A549 (cell line): ENCODE measurements around the gene DMXL2. TPM values are rescaled to one million over a fixed set of nuclear protein-coding genes. Genes with fewer than 3 reads are reported as not detected.
"Not testable (repeated sequence)": the region's sequence is repeated elsewhere in the genome, so short reads cannot be mapped to it uniquely, and the experiment has no call there.

Experiments used
- ATAC-seq, 2 experiments: fragments of 200-7000 bp in 1 of 2; fragments of >200 bp in 1 of 2; cut with Nextera tagmentation in 1 of 2; cut with Tn5 transposase in 1 of 2; 3 replicates each; pipeline versions ENCODE4 v1.8.0 to v1.9.1; 2018 to 2020; ENCODE audit warnings: mild to moderate bottlenecking in 1 of 2, moderate library complexity in 1 of 2
- CTCF ChIA-PET: fragments of 300-600 bp; sonication (Branson Sonifier 250); formaldehyde crosslinking; extraction: SDS; loops from one replicate; lab custom pipeline; 2021; ENCODE audit warnings: antibody characterized with exemption, inconsistent platforms; lab: Yijun Ruan, JAX
- POLR2A ChIA-PET: fragments of 350-600 bp; formaldehyde crosslinking; extraction: SDS; loops from one replicate; lab custom pipeline; 2021; ENCODE audit warnings: antibody characterized with exemption, inconsistent platforms; lab: Yijun Ruan, JAX
- DNase-seq, 2 experiments: peaks; one replicate each; pipeline versions ENCODE4 v3.0.0 to v3.0.0-alpha.2; 2011 to 2016; ENCODE audit warnings: low read depth in 1 of 2, low spot score in 1 of 2
- FAIRE-seq: peaks from 2 replicates; lab custom pipeline; 2011; peaks lifted over from hg19 to GRCh38; lab: Jason Lieb, UNC
- H3K27ac ChIP-seq, 2 experiments: fragments of >200 bp; sonication (Bioruptor Twin); formaldehyde crosslinking; 3 replicates each; pipeline ENCODE4 v1.5.1; 2016 to 2017
- H3K4me1 ChIP-seq: fragments of >200 bp; sonication (Bioruptor Twin); formaldehyde crosslinking; 3 replicates; pipeline ENCODE4 v1.6.1; 2016
- H3K4me2 ChIP-seq: fragments of >200 bp; sonication (Bioruptor Twin); formaldehyde crosslinking; 3 replicates; pipeline ENCODE4 v1.6.1; 2016
- H3K4me3 ChIP-seq: fragments of >200 bp; sonication (Bioruptor Twin); formaldehyde crosslinking; 3 replicates; pipeline ENCODE4 v1.5.1; 2016
- H3K9me3 ChIP-seq: fragments of >200 bp; sonication (Bioruptor Twin); formaldehyde crosslinking; 3 replicates; pipeline ENCODE4 v1.6.1; 2016
- CBX8 ChIP-seq: fragments of 200-600 bp; sonication (generic); IDR thresholded peaks from 2 replicates; pipeline ENCODE4 v1.6.1; 2016
- CHD2 ChIP-seq: fragments of 150-350 bp; IDR thresholded peaks from 2 replicates; pipeline ENCODE4 v1.6.1; 2014; ENCODE audit warnings: low read length; ENCODE audit not compliant: partially characterized antibody
- EHF ChIP-seq: fragments of 250-450 bp; sonication (Bioruptor Pico); IDR thresholded peaks from 2 replicates; pipeline ENCODE4 v1.5.0; 2020; ENCODE audit warnings: mild to moderate bottlenecking
- EHMT2 ChIP-seq: fragments of 200-600 bp; sonication (generic); IDR thresholded peaks from 2 replicates; pipeline ENCODE4 v1.6.1; 2016; ENCODE audit warnings: antibody characterized with exemption, low read depth, mild to moderate bottlenecking, moderate library complexity
- ESRRA ChIP-seq: fragments of 150-350 bp; IDR thresholded peaks from 2 replicates; pipeline ENCODE4 v1.6.1; 2014; ENCODE audit warnings: mild to moderate bottlenecking, low read length, borderline replicate concordance
- FOSB ChIP-seq: fragments of 250-450 bp; sonication (Bioruptor Pico); IDR thresholded peaks from 2 replicates; pipeline ENCODE4 v1.5.0; 2020; ENCODE audit warnings: mild to moderate bottlenecking, moderate library complexity
- FOXS1 ChIP-seq: fragments of 250-450 bp; sonication (Bioruptor Pico); IDR thresholded peaks from 2 replicates; pipeline ENCODE4 v1.5.0; 2020; ENCODE audit warnings: mild to moderate bottlenecking, moderate library complexity
- GATA3 ChIP-seq: IDR thresholded peaks from 2 replicates; pipeline ENCODE4 v1.6.1; 2012; ENCODE audit warnings: borderline replicate concordance
- HOXA7 ChIP-seq: fragments of 250-450 bp; sonication (Bioruptor Pico); IDR thresholded peaks from 2 replicates; pipeline ENCODE4 v1.5.0; 2020; ENCODE audit warnings: mild to moderate bottlenecking, moderate library complexity
- HOXB13 ChIP-seq: fragments of 250-450 bp; sonication (Bioruptor Pico); IDR thresholded peaks from 2 replicates; pipeline ENCODE4 v1.5.0; 2020; ENCODE audit warnings: low read depth, mild to moderate bottlenecking, moderate library complexity
- KDM5A ChIP-seq: fragments of 200-600 bp; sonication (generic); IDR thresholded peaks from 2 replicates; pipeline ENCODE4 v1.6.1; 2016; ENCODE audit warnings: antibody characterized with exemption, mild to moderate bottlenecking
- MAFK ChIP-seq: fragments of 450-650 bp; IDR thresholded peaks from 2 replicates; pipeline ENCODE4 v1.6.1; 2014; ENCODE audit not compliant: partially characterized antibody
- POLR2AphosphoS2 ChIP-seq: conservative IDR thresholded peaks from 2 replicates; pipeline ENCODE4 v1.6.1; 2012; ENCODE audit warnings: low read length, improper control_type of control experiment, inconsistent platforms
- RFX5 ChIP-seq: fragments of 450-650 bp; IDR thresholded peaks from 2 replicates; pipeline ENCODE4 v1.7.1; 2014; ENCODE audit warnings: antibody characterized with exemption, mild to moderate bottlenecking, moderate library complexity
- SMC3 ChIP-seq: fragments of >200 bp; sonication (Bioruptor Twin); formaldehyde crosslinking; IDR thresholded peaks from 3 replicates; pipeline ENCODE4 v1.6.1; 2018; ENCODE audit warnings: inconsistent platforms
- ZSCAN20 ChIP-seq: fragments of 250-450 bp; sonication (Bioruptor Pico); IDR thresholded peaks from 2 replicates; pipeline ENCODE4 v1.8.0; 2022; ENCODE audit warnings: mild to moderate bottlenecking, moderate library complexity
- WGBS: methylation state at CpG from one replicate; pipeline ENCODE4 v1.1.6; 2017; ENCODE audit errors: missing lambda C conversion rate; 5-methylcytosine and 5-hydroxymethylcytosine counted together
- polyA plus RNA-seq, 4 experiments: library from polyadenylated mRNA; depleted of rRNA in 3 of 4; stranded (reverse); fragments of >200 nt; fragmentation: RNase III in 1 of 4; extraction: RNeasy Plus Mini Kit Qiagen cat#74134 plus additional on column Dnase treatment in 1 of 4; gene quantifications; 2 replicates in 3 of 4; 3 replicates in 1 of 4; pipeline ENCODE4 v1.2.3, GENCODE V29; 2011 to 2017
- TF ChIP-seq, protein P1 (sequence below): fragments of >200 bp; sonication (Bioruptor Twin); formaldehyde crosslinking; IDR thresholded peaks from 3 replicates; pipeline ENCODE4 v1.5.1; 2016
- TF ChIP-seq, protein P2 (sequence below): IDR thresholded peaks from 2 replicates; pipeline ENCODE4 v1.6.1; 2012; ENCODE audit warnings: low read depth, borderline replicate concordance
- TF ChIP-seq, protein P3 (sequence below): fragments of 150-350 bp; IDR thresholded peaks from 2 replicates; pipeline ENCODE4 v1.6.1; 2014; ENCODE audit warnings: low read depth, mild to moderate bottlenecking, low read length
- TF ChIP-seq, protein P4 (sequence below): fragments of 450-650 bp; IDR thresholded peaks from 2 replicates; pipeline ENCODE4 v1.6.1; 2014; ENCODE audit warnings: antibody characterized with exemption
- TF ChIP-seq, protein P5 (sequence below): fragments of 250-450 bp; sonication (Bioruptor Pico); IDR thresholded peaks from 2 replicates; pipeline ENCODE4 v1.5.0; 2020; ENCODE audit warnings: low read depth, mild to moderate bottlenecking, moderate library complexity

DMXL2 gene
- polyA plus RNA-seq, 2 of the 4 experiments (the other 2 are of a cell fraction) = 25.6 to 50.9 TPM

DNA sequence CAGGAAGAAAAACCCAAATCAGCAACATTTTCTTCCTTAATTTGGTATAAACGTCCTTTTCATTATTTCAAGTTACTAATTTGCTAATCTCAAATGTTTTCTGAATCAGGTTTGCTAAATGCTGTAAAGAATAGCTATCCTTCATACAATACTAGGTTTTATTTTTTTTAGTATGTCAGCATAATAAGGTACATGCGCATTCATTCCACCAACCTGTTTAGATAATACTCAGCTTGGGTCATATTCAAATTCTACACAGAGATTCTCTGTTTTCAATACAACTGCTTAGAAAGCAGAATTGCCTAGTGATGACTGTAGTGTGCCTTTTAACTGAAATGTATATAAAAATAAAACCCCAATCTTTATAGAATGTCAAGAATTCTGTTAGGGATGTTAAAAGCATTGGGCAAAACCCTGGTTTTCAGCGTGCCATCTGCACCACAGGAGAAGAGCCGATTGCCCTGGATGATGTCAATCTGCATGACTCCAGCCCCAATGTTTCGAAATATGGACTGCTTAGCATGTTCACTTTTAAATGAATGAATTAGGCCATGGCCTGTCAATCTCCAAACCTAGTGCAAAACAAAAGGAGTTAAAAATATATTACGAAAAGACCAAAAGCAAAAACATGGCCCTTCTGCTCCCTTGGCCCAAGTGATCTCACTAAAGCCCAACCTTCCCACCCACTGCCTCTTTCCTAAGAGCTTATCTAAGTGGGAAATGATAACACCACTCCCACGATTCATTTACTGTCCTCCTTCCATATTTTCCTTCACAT, 173.8 kb downstream of the DMXL2 start:
- TF ChIP-seq, protein P1, sequence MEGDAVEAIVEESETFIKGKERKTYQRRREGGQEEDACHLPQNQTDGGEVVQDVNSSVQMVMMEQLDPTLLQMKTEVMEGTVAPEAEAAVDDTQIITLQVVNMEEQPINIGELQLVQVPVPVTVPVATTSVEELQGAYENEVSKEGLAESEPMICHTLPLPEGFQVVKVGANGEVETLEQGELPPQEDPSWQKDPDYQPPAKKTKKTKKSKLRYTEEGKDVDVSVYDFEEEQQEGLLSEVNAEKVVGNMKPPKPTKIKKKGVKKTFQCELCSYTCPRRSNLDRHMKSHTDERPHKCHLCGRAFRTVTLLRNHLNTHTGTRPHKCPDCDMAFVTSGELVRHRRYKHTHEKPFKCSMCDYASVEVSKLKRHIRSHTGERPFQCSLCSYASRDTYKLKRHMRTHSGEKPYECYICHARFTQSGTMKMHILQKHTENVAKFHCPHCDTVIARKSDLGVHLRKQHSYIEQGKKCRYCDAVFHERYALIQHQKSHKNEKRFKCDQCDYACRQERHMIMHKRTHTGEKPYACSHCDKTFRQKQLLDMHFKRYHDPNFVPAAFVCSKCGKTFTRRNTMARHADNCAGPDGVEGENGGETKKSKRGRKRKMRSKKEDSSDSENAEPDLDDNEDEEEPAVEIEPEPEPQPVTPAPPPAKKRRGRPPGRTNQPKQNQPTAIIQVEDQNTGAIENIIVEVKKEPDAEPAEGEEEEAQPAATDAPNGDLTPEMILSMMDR = no peak
- TF ChIP-seq, protein P2, sequence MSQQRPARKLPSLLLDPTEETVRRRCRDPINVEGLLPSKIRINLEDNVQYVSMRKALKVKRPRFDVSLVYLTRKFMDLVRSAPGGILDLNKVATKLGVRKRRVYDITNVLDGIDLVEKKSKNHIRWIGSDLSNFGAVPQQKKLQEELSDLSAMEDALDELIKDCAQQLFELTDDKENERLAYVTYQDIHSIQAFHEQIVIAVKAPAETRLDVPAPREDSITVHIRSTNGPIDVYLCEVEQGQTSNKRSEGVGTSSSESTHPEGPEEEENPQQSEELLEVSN = no peak
- no peak for TF ChIP-seq POLR2AphosphoS2
- no peak for TF ChIP-seq GATA3
- TF ChIP-seq MAFK = peak; percentile 74
- 81% methylated on average over 7 of the region's 7 CpGs for WGBS

DNA sequence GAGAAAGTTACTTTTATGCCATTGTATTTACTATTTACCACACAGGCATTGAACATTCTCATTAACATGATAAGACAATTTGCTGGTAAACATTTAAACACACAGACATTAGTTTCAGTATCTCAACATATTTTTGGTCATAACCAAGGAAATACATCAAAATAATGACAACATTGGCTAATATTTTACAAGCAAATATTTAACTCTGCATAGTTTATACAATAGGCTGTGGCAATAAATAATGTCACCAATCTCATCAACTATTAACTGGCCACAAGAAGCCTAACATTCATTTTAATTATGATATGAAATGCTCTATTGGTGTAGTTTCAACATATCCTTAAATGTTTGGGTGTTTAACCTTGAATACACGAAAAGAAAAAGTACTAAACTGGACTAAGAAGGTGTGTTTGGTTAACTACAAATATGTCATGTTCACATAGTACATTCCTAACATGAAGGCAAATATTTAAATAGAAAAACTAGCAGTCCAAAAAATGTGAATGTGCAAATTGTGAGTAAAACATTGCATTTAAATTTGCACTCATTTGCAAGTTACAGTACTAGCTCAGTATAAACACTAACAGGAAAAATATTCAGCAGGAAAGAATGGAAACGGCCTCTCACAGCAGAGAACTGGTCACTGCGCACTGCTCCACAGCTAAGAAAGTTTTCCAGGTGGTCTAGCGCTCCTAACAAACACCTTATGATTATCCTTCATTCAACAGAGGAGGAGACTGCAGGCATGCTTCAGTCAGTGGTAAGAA, 174.5 kb downstream of the DMXL2 start:
- CTCF ChIA-PET = interaction anchor here (1.5 kb wide), 1 partner anchor 11 kb away, joined by 3 read pairs; no protein-coding TSS in a partner anchor
- no peak overlapping the region for H3K4me3 ChIP-seq
- TF ChIP-seq FOXS1 (CRISPR knock-in tag) (no peak), HOXB13 (CRISPR knock-in tag) (no peak)
- FAIRE-seq (peak; percentile 84), DNase-seq (no peak), ATAC-seq (peak in 1 of 2 experiments; percentile 24; a peak in 1 of 6 replicates)
- peaks cover 22% of the 10 kb centered on the region for H3K4me1 ChIP-seq
- H3K27ac ChIP-seq = no peak overlapping the region
- WGBS = 62% methylated on average over 4 of the region's 4 CpGs
- POLR2A ChIA-PET = no interaction called here
- peak overlapping the region; percentile 31 for H3K4me2 ChIP-seq
- no peaks in the 10 kb centered on the region for H3K9me3 ChIP-seq

More for the DNA sequence above, 173.8 kb downstream of the DMXL2 start:
- no peaks in the 10 kb centered on the region for H3K9me3 ChIP-seq
- H3K4me3 ChIP-seq = no peak overlapping the region
- peaks cover 22% of the 10 kb centered on the region for H3K4me1 ChIP-seq
- FAIRE-seq (peak; percentile 83), ATAC-seq (no peak), DNase-seq (no peak)
- H3K27ac ChIP-seq = no peak overlapping the region
- peak overlapping the region; percentile 31; the same call in 2 of the 3 replicates for H3K4me2 ChIP-seq
- ChIA-PET CTCF (interaction anchor here (0.8 to 1.5 kb wide), 3 partner anchors 10 to 35 kb away, joined by 3 read pairs; no protein-coding TSS in a partner anchor), POLR2A (no interaction called here)

DNA sequence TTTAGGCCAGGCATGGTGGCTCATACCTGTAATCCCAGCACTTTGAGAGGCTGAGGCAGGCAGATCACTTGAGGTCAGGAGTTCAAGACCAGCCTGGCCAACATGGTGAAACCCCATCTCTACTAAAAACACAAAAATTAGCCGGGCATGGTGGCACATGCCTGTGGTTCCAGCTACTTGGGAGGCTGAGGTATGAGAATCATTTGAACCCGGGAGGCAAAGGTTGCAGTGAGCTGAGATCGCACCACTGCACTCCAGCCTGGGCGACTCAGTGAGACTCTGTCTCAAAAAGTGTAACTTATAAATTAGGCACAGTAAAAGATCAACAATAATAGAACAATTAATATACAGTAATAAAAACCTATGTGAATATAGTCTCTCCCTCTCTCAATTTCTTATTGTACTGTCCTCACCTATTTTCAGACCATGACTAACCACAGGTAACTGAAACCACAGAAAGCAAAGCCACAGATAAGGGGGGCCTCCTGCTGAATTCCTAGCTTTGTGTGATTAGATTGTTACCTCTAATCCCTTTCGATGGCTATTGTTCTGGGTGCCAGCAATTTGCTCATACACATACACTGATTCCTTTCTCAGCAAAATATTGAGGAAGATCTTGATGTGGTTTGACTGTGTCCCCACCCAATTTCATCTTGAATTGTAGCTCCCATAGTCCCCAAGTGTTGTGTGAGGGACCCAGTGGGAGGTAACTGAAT, 176.4 kb downstream of the DMXL2 start:
- H3K4me3 ChIP-seq, H3K27ac ChIP-seq, FAIRE-seq, POLR2A ChIA-PET, H3K4me2 ChIP-seq, ATAC-seq, H3K9me3 ChIP-seq, DNase-seq: not testable (repeated sequence)
- CTCF ChIA-PET = interaction anchor here (0.7 kb wide), 1 partner anchor 23 kb away, joined by 3 read pairs; no protein-coding TSS in a partner anchor
- peaks cover 22% of the 10 kb centered on the region for H3K4me1 ChIP-seq
- WGBS = 95% methylated on average over 5 of the region's 5 CpGs

DNA sequence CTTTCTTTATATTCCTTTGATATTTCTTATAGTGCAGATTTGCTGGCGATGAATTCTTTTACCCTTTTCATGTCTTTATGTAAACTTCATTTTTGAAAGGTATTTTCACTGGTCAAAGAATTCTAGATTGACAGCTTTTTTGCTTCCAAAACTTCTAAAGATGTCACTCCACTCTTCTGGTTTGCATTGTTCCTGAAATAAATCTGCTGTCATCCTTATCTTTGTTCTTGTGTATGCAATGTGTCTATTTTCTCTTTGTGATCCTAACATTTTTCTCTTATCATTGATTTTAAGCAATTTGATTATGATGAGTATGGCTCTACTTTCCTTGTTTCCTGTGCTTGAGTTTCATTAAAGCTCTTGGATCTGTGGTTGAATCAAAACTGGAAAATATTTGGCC, 177.8 kb downstream of the DMXL2 start:
- WGBS = 94% methylated on average over 1 of the region's 1 CpG
- POLR2A ChIA-PET = no interaction called here
- no peaks in the 10 kb centered on the region for H3K9me3 ChIP-seq
- CTCF ChIA-PET = no interaction called here
- no peak for FAIRE-seq
- H3K27ac ChIP-seq = no peak overlapping the region
- no peak overlapping the region for H3K4me3 ChIP-seq
- peaks cover 14% of the 10 kb centered on the region for H3K4me1 ChIP-seq
- no peak for ATAC-seq
- no peak for DNase-seq
- no peak overlapping the region for H3K4me2 ChIP-seq
- no peak for TF ChIP-seq EHMT2
- no peak for TF ChIP-seq CHD2
- TF ChIP-seq, protein P3, sequence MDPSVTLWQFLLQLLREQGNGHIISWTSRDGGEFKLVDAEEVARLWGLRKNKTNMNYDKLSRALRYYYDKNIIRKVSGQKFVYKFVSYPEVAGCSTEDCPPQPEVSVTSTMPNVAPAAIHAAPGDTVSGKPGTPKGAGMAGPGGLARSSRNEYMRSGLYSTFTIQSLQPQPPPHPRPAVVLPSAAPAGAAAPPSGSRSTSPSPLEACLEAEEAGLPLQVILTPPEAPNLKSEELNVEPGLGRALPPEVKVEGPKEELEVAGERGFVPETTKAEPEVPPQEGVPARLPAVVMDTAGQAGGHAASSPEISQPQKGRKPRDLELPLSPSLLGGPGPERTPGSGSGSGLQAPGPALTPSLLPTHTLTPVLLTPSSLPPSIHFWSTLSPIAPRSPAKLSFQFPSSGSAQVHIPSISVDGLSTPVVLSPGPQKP = no peak
- TF ChIP-seq RFX5 = no peak
- TF ChIP-seq SMC3 = no peak
- TF ChIP-seq ESRRA = no peak
- no peak for TF ChIP-seq KDM5A
- TF ChIP-seq, protein P4, sequence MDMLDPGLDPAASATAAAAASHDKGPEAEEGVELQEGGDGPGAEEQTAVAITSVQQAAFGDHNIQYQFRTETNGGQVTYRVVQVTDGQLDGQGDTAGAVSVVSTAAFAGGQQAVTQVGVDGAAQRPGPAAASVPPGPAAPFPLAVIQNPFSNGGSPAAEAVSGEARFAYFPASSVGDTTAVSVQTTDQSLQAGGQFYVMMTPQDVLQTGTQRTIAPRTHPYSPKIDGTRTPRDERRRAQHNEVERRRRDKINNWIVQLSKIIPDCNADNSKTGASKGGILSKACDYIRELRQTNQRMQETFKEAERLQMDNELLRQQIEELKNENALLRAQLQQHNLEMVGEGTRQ = no peak
- TF ChIP-seq HOXA7 (CRISPR knock-in tag) = no peak
- TF ChIP-seq GATA3 = no peak
- no peak for TF ChIP-seq EHF (CRISPR knock-in tag)
- no peak for TF ChIP-seq FOSB (CRISPR knock-in tag)
- TF ChIP-seq ZSCAN20 (CRISPR knock-in tag) = no peak
- no peak for TF ChIP-seq CBX8
- TF ChIP-seq, protein P5, sequence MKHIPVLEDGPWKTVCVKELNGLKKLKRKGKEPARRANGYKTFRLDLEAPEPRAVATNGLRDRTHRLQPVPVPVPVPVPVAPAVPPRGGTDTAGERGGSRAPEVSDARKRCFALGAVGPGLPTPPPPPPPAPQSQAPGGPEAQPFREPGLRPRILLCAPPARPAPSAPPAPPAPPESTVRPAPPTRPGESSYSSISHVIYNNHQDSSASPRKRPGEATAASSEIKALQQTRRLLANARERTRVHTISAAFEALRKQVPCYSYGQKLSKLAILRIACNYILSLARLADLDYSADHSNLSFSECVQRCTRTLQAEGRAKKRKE (CRISPR knock-in tag) = no peak
